Renal cortical epithelial cell (primary cell): ENCODE data around the gene SDR9C7. TPM values are rescaled to one million over a fixed set of nuclear protein-coding genes. Genes with fewer than 3 reads are reported as not detected.
A peak's percentile ranks its signal among the peaks of the same experiment; 100 is the strongest.
"Not testable (repeated sequence)": the region's sequence is repeated elsewhere in the genome, so short reads cannot be mapped to it uniquely, and the experiment has no call there.

Experiments used
- DNase-seq: peaks from one replicate; pipeline ENCODE4 v3.0.0-alpha.2; 2011; ENCODE audit warnings: low read depth
- total RNA-seq: library from RNA; depleted of rRNA; stranded (reverse); fragments of >200 nt; gene quantifications from 2 replicates; pipeline ENCODE4 v1.2.3, GENCODE V29; 2014

The SDR9C7 gene
- total RNA-seq, 1 donor from 2014 or later, result not detected

DNA sequence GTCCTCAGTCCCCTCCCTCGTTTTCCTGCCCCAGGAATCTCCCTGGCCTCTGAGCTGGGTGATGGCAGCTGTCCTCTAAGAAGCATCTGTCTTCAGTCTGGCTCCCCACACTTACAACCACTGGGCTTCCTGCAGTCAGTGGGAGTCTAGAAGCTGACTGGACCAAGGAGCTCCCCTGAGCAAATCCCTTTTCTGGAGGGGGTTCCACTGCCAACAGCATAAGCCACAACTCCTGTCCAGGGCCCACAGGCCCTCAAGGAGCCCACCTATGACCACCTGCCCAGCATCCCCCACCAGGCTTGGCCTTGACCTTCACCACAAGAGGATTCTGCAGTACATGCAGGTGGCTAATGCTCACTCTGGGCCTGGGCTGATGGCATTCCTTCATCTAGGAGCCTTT, 19.1 kb upstream of the SDR9C7 start:
- DNase-seq, result no peak

GRCh38 chr12:56951582-56952339, 17.6 kb upstream of the SDR9C7 start:
- no peak for DNase-seq

DNA sequence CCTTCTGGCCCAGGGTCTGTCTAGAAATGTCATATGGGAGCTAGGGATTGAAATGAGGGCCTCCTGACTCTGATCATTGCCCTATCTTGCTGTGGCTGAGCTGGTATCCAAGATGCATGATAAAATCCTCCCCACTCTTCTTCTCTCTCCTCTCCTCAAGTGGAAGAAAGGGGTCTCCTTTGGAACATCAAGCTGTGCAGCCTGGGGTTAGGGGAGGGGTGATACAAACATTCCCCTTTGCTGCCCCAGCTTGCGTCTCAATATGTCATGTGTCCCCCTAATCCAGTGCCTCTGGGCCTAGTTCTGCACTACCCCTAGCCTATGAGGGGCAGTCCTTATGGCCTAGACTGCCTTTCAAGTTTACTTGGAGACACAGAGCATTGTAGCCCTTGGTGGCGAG, 14.7 kb upstream of the SDR9C7 start:
- no peak for DNase-seq

- no peak for DNase-seq
These were observed 14.2 kb upstream of the SDR9C7 start for GRCh38 chr12:56948457-56948777.

GRCh38 chr12:56947633-56948456, 13.6 kb upstream of the SDR9C7 start:
- DNase-seq, result no peak

DNA sequence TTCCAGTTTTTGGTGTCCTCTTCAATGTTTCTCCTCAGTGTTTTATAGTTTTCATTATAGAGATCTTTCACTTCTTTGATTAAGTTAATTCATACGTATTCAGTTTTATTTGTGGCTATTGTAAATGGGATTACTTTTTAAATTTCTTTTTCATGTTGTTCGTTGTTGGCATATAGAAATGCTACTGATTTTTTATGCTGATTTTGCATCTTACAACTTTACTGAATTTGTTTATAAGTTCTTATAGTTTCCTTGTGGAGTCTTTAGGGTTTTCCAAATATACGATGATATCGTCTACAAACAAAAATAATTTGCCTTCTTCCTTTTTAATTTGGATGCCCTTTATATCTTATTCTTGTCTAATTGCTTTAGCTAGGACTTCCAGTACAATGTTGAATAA, 9.7 kb upstream of the SDR9C7 start:
- no peak for DNase-seq

GRCh38 chr12:56943374-56943773, 9.2 kb upstream of the SDR9C7 start:
- not testable (repeated sequence) for DNase-seq

DNA sequence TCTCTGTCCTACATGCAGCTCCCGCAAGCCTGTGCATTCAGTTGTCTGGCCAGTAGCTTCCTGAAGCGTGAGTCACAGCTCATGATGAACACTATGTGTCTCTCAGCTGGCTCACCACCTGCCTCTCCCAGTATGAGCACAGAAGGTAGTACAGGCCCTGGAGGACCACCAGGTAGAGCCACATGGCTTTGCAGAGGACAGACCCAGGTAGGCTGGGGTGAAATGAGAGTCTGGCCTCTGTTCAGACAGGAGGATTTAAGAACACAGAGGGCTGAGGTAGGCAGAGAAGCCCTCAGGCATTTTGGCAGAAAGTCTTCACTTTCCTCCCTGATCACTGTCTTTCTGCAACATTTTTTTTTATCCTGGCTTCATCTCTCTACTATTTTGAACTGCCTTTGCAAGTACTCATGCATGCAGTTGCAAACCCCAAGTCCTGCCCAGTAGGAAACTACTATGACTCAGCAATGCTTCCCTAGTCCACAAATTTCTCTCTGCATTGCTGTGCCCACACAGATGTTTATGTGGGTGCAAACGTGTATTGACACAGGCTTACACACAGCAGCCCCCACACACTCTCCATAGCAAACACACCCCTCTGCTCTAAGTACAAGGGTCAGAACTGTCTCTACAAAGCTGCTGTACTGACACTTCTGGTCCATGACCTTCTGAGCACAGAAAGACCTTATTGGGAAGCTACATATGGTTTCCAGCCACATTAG, 7.2 kb upstream of the SDR9C7 start:
- DNase-seq, result peak; percentile 86

DNA sequence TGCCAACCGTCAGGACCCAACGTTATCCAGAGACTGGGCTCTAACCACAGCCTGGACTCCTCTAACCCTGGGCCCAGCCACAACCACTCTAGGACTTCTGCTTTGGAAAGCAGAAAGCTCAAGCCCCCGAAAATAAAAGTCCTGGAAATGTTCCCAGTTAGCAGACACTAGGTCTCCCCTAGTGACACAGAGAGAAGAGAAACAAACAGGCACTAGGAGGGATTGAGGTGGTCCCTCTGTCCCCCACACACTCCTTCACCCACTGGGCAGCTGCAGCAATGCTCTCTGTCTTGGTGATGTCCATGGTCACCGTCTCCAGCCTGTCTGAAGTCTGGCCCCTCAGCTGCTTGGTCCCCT, 6.7 kb upstream of the SDR9C7 start:
- not testable (repeated sequence) for DNase-seq

DNA sequence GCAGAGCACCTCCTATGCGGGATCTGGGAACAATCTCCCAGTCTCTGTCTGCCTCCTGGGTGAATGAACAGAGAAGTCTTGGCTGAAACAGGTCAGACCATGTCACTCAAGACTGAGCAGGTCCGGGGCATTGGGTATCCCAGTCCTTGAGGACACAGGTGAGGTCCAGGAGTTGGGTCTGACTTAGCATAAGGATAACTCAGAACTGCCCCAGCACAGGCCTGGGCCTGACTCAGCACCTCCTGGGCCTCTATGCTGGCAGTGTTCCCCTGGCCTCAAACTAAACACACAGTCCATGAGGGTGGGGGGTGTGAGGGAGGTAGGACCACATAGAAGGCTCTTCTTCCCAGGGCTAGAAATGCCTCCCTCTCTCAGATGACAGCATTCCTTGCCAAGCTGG, 1.5 kb upstream of the SDR9C7 start:
- no peak for DNase-seq

DNA sequence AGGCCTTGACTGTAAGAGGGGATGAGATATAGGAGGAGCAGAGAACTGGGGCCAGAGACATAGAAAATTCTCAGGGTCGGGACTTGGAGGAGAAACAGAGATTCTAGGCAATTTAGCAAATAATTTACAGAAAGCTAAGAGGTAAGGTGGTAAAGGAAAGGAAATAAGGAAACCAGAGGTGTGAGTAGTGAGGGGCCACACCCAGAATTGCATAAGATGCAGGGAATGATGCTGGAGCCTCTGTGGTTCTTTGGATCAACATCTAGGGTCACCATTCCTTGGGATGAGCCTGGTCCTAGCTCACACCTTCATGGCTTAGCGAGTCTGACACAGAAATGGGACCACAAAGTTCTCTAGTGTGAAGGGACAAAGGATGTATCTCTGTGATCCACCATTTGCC, 949 bp upstream of the SDR9C7 start:
- DNase-seq, result peak; percentile 7

DNA sequence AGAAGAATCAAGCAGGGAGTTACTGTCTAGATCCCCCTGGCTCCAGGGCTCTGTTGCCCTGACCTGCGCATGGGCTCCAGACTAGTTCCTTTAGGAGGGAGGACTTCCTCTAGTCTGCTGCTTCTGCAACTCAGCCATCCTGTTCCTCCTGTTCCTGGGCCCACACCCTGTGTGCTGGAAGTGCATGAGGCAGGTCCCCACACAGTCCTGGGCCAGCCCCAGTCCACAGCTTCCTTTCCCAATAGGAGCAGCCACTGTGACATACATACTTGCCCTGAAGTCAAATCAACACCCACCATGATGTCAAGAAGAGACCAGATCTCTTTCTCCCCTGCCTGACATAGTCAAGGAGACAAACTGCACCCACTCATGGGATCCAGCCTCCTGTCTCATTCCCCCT, 1.3 kb downstream of the SDR9C7 start:
- DNase-seq, result no peak

GRCh38 chr12:56932146-56932545, 2.1 kb downstream of the SDR9C7 start:
- DNase-seq, result no peak

DNA sequence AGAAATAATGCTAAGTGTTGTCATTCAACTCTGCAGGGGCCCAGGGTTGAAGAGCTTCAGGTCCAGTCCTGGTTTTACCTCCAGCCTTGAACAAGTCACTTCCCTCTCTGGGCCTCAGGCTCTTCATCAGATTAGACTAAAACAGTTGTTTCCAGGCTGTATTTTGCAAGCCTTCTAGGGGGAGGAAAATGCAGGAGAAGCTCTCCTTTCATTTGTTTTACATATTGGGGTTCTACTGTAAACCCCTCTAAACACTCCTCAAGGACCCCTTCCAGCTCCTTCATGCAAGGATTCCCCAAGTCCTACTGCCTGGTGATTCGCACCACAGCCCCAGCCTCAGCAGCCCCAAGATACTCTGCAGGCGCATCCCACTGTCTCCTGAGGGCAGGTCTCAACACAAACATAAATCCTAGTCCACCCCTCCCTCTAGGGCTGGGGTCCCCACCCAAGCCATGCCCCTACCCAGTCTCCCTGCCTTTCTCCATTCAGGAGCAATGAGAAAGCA, 2.7 kb downstream of the SDR9C7 start:
- peak; percentile 6 for DNase-seq

- no peak for DNase-seq
These were observed 4.0 kb downstream of the SDR9C7 start for GRCh38 chr12:56930241-56930640.

GRCh38 chr12:56929780-56930179, 4.4 kb downstream of the SDR9C7 start:
- no peak for DNase-seq

DNA sequence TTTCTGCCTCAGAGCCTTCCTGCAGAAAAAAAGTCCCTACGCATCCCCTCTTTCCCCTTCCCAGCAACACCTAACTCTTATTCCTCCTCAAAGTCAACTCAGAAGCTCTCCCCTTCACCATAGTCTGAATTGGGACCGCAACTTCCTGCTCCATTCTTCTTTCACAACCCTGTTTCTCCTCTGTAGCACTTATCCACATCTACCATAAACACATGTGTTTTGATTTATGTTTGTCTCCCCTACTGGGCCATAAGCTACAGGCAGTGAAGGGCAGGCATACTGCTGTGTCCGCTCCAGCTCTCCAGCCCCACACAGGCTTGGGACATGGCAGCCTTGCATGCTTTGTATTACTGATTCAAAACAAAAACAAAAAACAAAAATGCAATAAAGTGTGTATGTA, 5.9 kb downstream of the SDR9C7 start:
- no peak for DNase-seq

DNA sequence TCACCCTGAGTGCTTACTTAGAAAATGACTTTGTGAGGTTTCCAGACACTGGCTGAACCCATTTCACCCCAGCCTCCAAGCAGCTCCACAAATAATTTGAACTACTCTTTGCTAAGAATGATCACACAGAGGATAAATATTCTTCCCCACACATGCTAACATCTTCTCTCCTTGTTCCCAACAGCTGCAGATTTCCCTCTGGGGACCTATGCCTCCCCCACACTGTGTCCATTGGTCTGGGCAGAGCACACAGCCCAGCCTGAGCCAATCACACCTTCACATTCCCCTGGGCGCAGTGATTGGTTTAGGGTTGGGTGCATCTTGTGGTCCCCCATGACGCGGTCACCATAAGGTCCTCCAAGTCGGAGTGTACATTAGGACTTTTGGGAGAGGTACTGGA, 6.9 kb downstream of the SDR9C7 start:
- no peak for DNase-seq

DNA sequence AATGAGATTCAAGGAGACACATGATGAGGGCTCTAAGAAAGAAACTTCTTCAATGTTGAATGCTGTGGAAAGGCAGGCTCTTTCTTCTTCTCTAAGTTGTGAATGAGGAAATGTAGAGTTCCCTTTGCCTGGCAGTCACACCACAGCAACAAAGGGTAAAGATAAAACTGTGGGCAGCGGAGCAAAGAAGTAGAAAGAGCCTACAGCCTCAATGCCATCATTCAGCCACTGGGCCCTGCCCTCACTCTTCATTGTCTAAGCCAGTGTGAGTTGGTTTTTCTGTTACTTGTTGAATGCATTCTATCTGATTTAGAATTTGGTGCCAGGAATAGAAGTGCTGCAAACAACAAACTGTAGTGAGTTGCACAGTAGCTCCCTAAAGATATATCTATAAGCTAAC, 12.2 kb downstream of the SDR9C7 start:
- no peak for DNase-seq

DNA sequence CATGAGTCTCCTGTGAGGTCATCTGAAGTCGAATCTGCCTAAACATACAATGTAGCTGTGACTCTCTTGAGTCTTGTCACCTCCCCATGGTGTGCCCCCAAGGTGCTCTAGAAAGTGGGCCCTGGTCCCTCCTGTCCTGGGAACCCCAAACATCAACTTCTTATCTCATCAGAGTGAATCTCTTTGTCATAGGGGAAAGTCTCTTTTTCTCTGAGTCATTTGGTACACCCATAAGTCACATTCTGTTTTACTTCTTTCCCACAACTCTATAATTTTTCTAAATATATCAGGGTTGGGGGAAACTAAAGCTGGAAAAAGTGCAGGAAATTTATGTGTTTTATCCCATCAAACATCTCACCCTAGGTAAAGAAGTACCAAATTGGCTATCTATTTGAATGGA, 12.9 kb downstream of the SDR9C7 start:
- DNase-seq, result no peak

GRCh38 chr12:56918139-56918538, 16.1 kb downstream of the SDR9C7 start:
- DNase-seq, result not testable (repeated sequence)

GRCh38 chr12:56916996-56917333, 17.2 kb downstream of the SDR9C7 start:
- no peak for DNase-seq
